SK-N-SH (cell line): ENCODE measurements around the gene ROPN1B. TPM values are rescaled to one million over a fixed set of nuclear protein-coding genes. Genes with fewer than 3 reads are reported as not detected.
"Not testable (repeated sequence)": the region's sequence is repeated elsewhere in the genome, so short reads cannot be mapped to it uniquely, and the experiment has no call there.

Experiments
- CTCF ChIA-PET: fragments of 300-600, 350-600 bp; formaldehyde crosslinking; extraction: SDS; loops from one replicate; lab custom pipeline; 2021; lab: Yijun Ruan, JAX
- POLR2A ChIA-PET: fragments of 350-600 bp; sonication (Branson Sonifier 250); formaldehyde crosslinking; extraction: SDS; loops from one replicate; lab custom pipeline; 2020; ENCODE audit warnings: antibody characterized with exemption, inconsistent platforms; lab: Yijun Ruan, JAX
- DNase-seq: peaks from one replicate; pipeline ENCODE4 v3.0.0; 2012
- H2AFZ ChIP-seq: fragments of 200-600 bp; sonication (generic); 2 replicates; pipeline ENCODE4 v1.8.1; 2016; ENCODE audit warnings: antibody characterized with exemption, mild to moderate bottlenecking, low read depth
- H3F3A ChIP-seq: fragments of 200-600 bp; sonication (generic); replicated peaks from 2 replicates; pipeline ENCODE3; 2016; ENCODE audit warnings: antibody characterized with exemption, mild to moderate bottlenecking; ENCODE audit not compliant: insufficient read depth
- H3K27ac ChIP-seq, 2 experiments: fragments of 200-500 bp in 1 of 2; fragments of 200-600 bp in 1 of 2; sonication (Bioruptor generic) in 1 of 2; sonication (generic), shearing (Covaris generic) in 1 of 2; 2 replicates each; pipeline versions ENCODE4 v1.5.1 to v1.6.1; 2014 to 2016; ENCODE audit warnings: low read depth in 2 of 2, inconsistent platforms in 1 of 2, low read length in 1 of 2, mild to moderate bottlenecking in 1 of 2, mixed read lengths in 1 of 2
- H3K27me3 ChIP-seq: fragments of 200-600 bp; sonication (generic), shearing (Covaris generic); 2 replicates; pipeline ENCODE4 v1.6.1; 2016; ENCODE audit warnings: mixed run types; ENCODE audit not compliant: insufficient read depth
- H3K36me3 ChIP-seq, 2 experiments: fragments of 200-500 bp in 1 of 2; fragments of 200-600 bp in 1 of 2; sonication (Bioruptor generic) in 1 of 2; sonication (generic) in 1 of 2; replicated peaks in 1 of 2; 2 replicates each; pipeline versions ENCODE3 to v1.5.1; 2014 to 2016; ENCODE audit warnings: low read length in 1 of 2, mild to moderate bottlenecking in 1 of 2; ENCODE audit not compliant: insufficient read depth in 2 of 2, control insufficient read depth in 1 of 2
- H3K4me1 ChIP-seq, 2 experiments: fragments of 200-500 bp in 1 of 2; fragments of 200-600 bp in 1 of 2; sonication (Bioruptor generic) in 1 of 2; sonication (generic), shearing (Covaris generic) in 1 of 2; 2 replicates each; pipeline versions ENCODE4 v1.5.1 to v1.6.1; 2014 to 2016; ENCODE audit warnings: low read depth in 1 of 2, low read length in 1 of 2, mixed run types in 1 of 2; ENCODE audit not compliant: insufficient read depth in 2 of 2, control insufficient read depth in 1 of 2
- H3K4me2 ChIP-seq: fragments of 200-600 bp; sonication (generic), shearing (Covaris generic); 2 replicates; pipeline ENCODE4 v1.6.1; 2017; ENCODE audit warnings: mixed run types
- H3K4me3 ChIP-seq, 2 experiments: fragments of 200-500 bp in 1 of 2; fragments of 200-600 bp in 1 of 2; sonication (Bioruptor generic) in 1 of 2; sonication (generic), shearing (Covaris generic) in 1 of 2; 2 replicates each; pipeline versions ENCODE4 v1.5.1 to v1.8.1; 2014 to 2016; ENCODE audit warnings: low read depth in 2 of 2, inconsistent platforms in 1 of 2, low read length in 1 of 2, mild to moderate bottlenecking in 1 of 2, mixed read lengths in 1 of 2, moderate library complexity in 1 of 2
- H3K79me2 ChIP-seq: fragments of 200-600 bp; sonication (generic); 2 replicates; pipeline ENCODE4 v1.8.1; 2017; ENCODE audit warnings: mild to moderate bottlenecking; ENCODE audit not compliant: insufficient read depth
- H3K9ac ChIP-seq: fragments of 200-600 bp; sonication (generic); 2 replicates; pipeline ENCODE4 v1.6.1; 2017; ENCODE audit warnings: mixed run types
- H3K9me2 ChIP-seq: fragments of 200-600 bp; sonication (generic); 2 replicates; pipeline ENCODE4 v1.6.1; 2017; ENCODE audit warnings: mixed run types
- H3K9me3 ChIP-seq: fragments of 200-600 bp; sonication (generic); 2 replicates; pipeline ENCODE4 v1.6.1; 2017; ENCODE audit warnings: mixed run types, mild to moderate bottlenecking, moderate library complexity
- H4K20me1 ChIP-seq: fragments of 200-600 bp; sonication (generic); 2 replicates; pipeline ENCODE4 v1.6.1; 2017; ENCODE audit warnings: mild to moderate bottlenecking, mixed run types; ENCODE audit not compliant: insufficient read depth
- CTCF ChIP-seq: fragments of 200-600 bp; sonication (generic); IDR thresholded peaks from 2 replicates; pipeline ENCODE4 v1.6.1; 2017; ENCODE audit warnings: antibody characterized with exemption, mild to moderate bottlenecking, moderate library complexity
- EP300 ChIP-seq, 2 experiments: IDR thresholded peaks; 2 replicates each; pipeline versions ENCODE4 v1.4.0 to v1.6.1; 2012; ENCODE audit warnings: borderline replicate concordance in 1 of 2, low read depth in 1 of 2, low read length in 1 of 2
- EZH2phosphoT487 ChIP-seq: fragments of 200-600 bp; sonication (generic); IDR thresholded peaks from 2 replicates; pipeline ENCODE4 v1.6.1; 2017; ENCODE audit warnings: low read depth, mixed run types, mild to moderate bottlenecking, antibody characterized with exemption, moderate library complexity, borderline replicate concordance
- FOXM1 ChIP-seq: IDR thresholded peaks from 2 replicates; pipeline ENCODE4 v1.4.0; 2012; ENCODE audit warnings: low read depth, mild to moderate bottlenecking
- IRF3 ChIP-seq: fragments of 150-350 bp; IDR thresholded peaks from 2 replicates; pipeline ENCODE4 v1.6.1; 2016; ENCODE audit warnings: mild to moderate bottlenecking, low read depth, low read length
- JUND ChIP-seq: IDR thresholded peaks from 2 replicates; pipeline ENCODE4 v1.4.0; 2012
- MAX ChIP-seq: IDR thresholded peaks from 2 replicates; pipeline ENCODE4 v1.4.0; 2012; ENCODE audit warnings: low read depth
- MXI1 ChIP-seq: IDR thresholded peaks from 2 replicates; pipeline ENCODE4 v1.6.1; 2012; ENCODE audit warnings: mild to moderate bottlenecking, low read depth, low read length, improper control_type of control experiment
- NRF1 ChIP-seq: IDR thresholded peaks from 2 replicates; pipeline ENCODE4 v1.6.1; 2012; ENCODE audit warnings: low read depth, mild to moderate bottlenecking, low read length
- RAD21 ChIP-seq: IDR thresholded peaks from 2 replicates; pipeline ENCODE4 v1.6.1; 2012; ENCODE audit warnings: mild to moderate bottlenecking, low read length
- RCOR1 ChIP-seq: fragments of 150-350 bp; IDR thresholded peaks from 2 replicates; pipeline ENCODE4 v1.6.1; 2017; ENCODE audit warnings: antibody characterized with exemption, low read length
- REST ChIP-seq: IDR thresholded peaks from 2 replicates; pipeline ENCODE4 v1.6.1; 2012; ENCODE audit warnings: mild to moderate bottlenecking, low read depth, low read length, moderate library complexity
- SIN3A ChIP-seq: IDR thresholded peaks from 2 replicates; pipeline ENCODE4 v1.6.1; 2012; ENCODE audit warnings: low read depth, mild to moderate bottlenecking, low read length, moderate library complexity, borderline replicate concordance
- TCF12 ChIP-seq: IDR thresholded peaks from 2 replicates; pipeline ENCODE4 v1.4.0; 2012
- TEAD4 ChIP-seq: IDR thresholded peaks from 2 replicates; pipeline ENCODE4 v1.4.0; 2012; ENCODE audit warnings: mild to moderate bottlenecking, borderline replicate concordance; ENCODE audit not compliant: insufficient read depth
- YY1 ChIP-seq: IDR thresholded peaks from 2 replicates; pipeline ENCODE4 v1.4.0; 2012; ENCODE audit warnings: low read depth, mild to moderate bottlenecking
- WGBS: methylation state at CpG from one replicate; pipeline ENCODE4 v1.1.6; 2017; ENCODE audit warnings: low lambda C conversion rate; 5-methylcytosine and 5-hydroxymethylcytosine counted together
- polyA plus RNA-seq, 3 experiments: library from polyadenylated mRNA; depleted of rRNA; stranded (reverse); fragments of >200 nt; gene quantifications; 2 replicates each; pipeline ENCODE4 v1.2.3, GENCODE V29; 2012

The ROPN1B gene
- polyA plus RNA-seq, 1 of the 3 experiments (the other 2 are of a cell fraction): not detected

GRCh38 chr3:125961289-125961589 lies 7.7 kb upstream of the ROPN1B start (continued):
- TF ChIP-seq YY1: no peak
- no peak for TF ChIP-seq FOXM1
- no peak for TF ChIP-seq REST

- H3K4me3 ChIP-seq, H2AFZ ChIP-seq, H3K79me2 ChIP-seq, H3K36me3 ChIP-seq, H3K4me2 ChIP-seq, H3K9me2 ChIP-seq, H3K4me1 ChIP-seq, CTCF ChIA-PET, H3K9me3 ChIP-seq, H4K20me1 ChIP-seq, POLR2A ChIA-PET, H3K27me3 ChIP-seq, DNase-seq, H3F3A ChIP-seq, H3K9ac ChIP-seq, H3K27ac ChIP-seq: not testable (repeated sequence)
- WGBS: 6% methylated on average over 1 of the region's 1 CpG
- TF ChIP-seq REST: peak; percentile 53; the same call in 1 of the 2 replicates
Observed at GRCh38 chr3:125963834-125964233, 5.1 kb upstream of the ROPN1B start.

- Histone ChIP-seq H3K9ac (no peak overlapping the region), H4K20me1 (no peaks in the 10 kb centered on the region), H3K9me3 (no peaks in the 10 kb centered on the region), H3K79me2 (no peaks in the 10 kb centered on the region), H3F3A (no peaks in the 10 kb centered on the region), H2AFZ (no peak overlapping the region), H3K4me1 (no peaks in the 10 kb centered on the region), H3K27me3 (peaks cover 13% of the 10 kb centered on the region; the same call in 1 of the 2 replicates), H3K36me3 (no peaks in the 10 kb centered on the region), H3K27ac (no peak overlapping the region), H3K4me3 (no peak overlapping the region), H3K4me2 (no peak overlapping the region), H3K9me2 (no peaks in the 10 kb centered on the region)
- WGBS: 62% methylated on average over 3 of the region's 3 CpGs
- ChIA-PET POLR2A (no interaction called here), CTCF (no interaction called here)
- DNase-seq: no peak
- TF ChIP-seq RAD21 (no peak), SIN3A (no peak), YY1 (no peak), JUND (no peak), EZH2phosphoT487 (no peak), CTCF (no peak), EP300 (IDR thresholded peaks at IDR 0.05; ENCODE audit: borderline replicate concordance in 1 of 2, low read depth in 1 of 2, low read length in 1 of 2) (no peak), TCF12 (no peak), MAX (no peak), TEAD4 (no peak), NRF1 (no peak), RCOR1 (no peak), IRF3 (no peak), MXI1 (no peak)
Observed at GRCh38 chr3:125965505-125965904, 3.5 kb upstream of the ROPN1B start.
